ENCODE measurements around the gene TOP3B. TPM values are rescaled to one million over a fixed set of nuclear protein-coding genes. Genes with fewer than 3 reads are reported as not detected.

The TOP3B gene
- polyA plus RNA-seq, 3 donors, result 9.0 to 31.9 (median 9.5) TPM

- Mint-ChIP-seq H3K27me3 (ENCODE audit: low read depth in 3 of 3) (no peaks in the 10 kb centered on the region), H3K36me3 (peaks cover 51 to 71% of the 10 kb centered on the region in 2 donors), H3K4me1 (peaks cover 3% of the 10 kb centered on the region), H3K27ac (peak overlapping the region in 2 of 7 donors; percentile 32 to 63), H3K4me3 (no peak overlapping the region), H3K9me3 (no peaks in the 10 kb centered on the region)
- H3K9me3 ChIP-seq (replicated peaks in 1 of 2; ENCODE audit: control insufficient read depth in 1 of 2, insufficient read depth in 1 of 2, low read length in 2 of 2), result no peaks in the 10 kb centered on the region
- no peak overlapping the region for H3K27ac ChIP-seq (ENCODE audit: low read depth in 1 of 2, low read length in 2 of 2)
- H3K4me3 ChIP-seq (replicated peaks in 1 of 3; ENCODE audit: low read depth in 2 of 3, low read length in 3 of 3), result no peak overlapping the region
- no peaks in the 10 kb centered on the region for H3K27me3 ChIP-seq (ENCODE audit: control insufficient read depth in 2 of 2, insufficient read depth in 2 of 2, low read length in 2 of 2)
- no peak for TF ChIP-seq CTCF (IDR thresholded peaks at IDR 0.05)
- H3K9ac ChIP-seq (ENCODE audit: insufficient read depth, low read length, poor library complexity, severe bottlenecking), result no peak overlapping the region
- no peaks in the 10 kb centered on the region for H3K4me1 ChIP-seq (ENCODE audit: control insufficient read depth in 1 of 2, insufficient read depth in 2 of 2, low read length in 2 of 2)
- H3K79me2 ChIP-seq (ENCODE audit: insufficient read depth, low read length), result no peaks in the 10 kb centered on the region
- 95% methylated on average over 24 of the region's 24 CpGs for WGBS (ENCODE audit: insufficient coverage)
- peaks cover 70 to 77% of the 10 kb centered on the region in 2 donors for H3K36me3 ChIP-seq (replicated peaks in 1 of 2; ENCODE audit: control insufficient read depth in 1 of 2, insufficient read depth in 2 of 2, low read length in 2 of 2)
- H4K20me1 ChIP-seq (ENCODE audit: insufficient read depth, low read length), result no peaks in the 10 kb centered on the region
- intact Hi-C loops (cut with micrococcal nuclease), result no loop called here
- H2AFZ ChIP-seq (ENCODE audit: insufficient read depth, low read depth, low read length, poor library complexity, severe bottlenecking), result no peak overlapping the region
- no peak overlapping the region for H3K4me2 ChIP-seq (replicated peaks; ENCODE audit: extremely low read depth, low read length, poor library complexity, severe bottlenecking)
- no peak for DNase-seq
These were observed 22.1 kb downstream of the TOP3B start for GRCh38 chr22:21960200-21961126.

- H3K36me3 ChIP-seq (replicated peaks in 1 of 2; ENCODE audit: control insufficient read depth in 1 of 2, insufficient read depth in 2 of 2, low read length in 2 of 2), result peaks cover 61 to 67% of the 10 kb centered on the region in 2 donors
- no peak overlapping the region for H3K4me3 Mint-ChIP-seq
These were observed 23.1 kb downstream of the TOP3B start for GRCh38 chr22:21959274-21960074.

More at GRCh38 chr22:21959274-21960074, 23.1 kb downstream of the TOP3B start:
- H3K27me3 Mint-ChIP-seq (ENCODE audit: low read depth in 3 of 3), result no peaks in the 10 kb centered on the region
- Histone ChIP-seq H2AFZ (ENCODE audit: insufficient read depth, low read depth, low read length, poor library complexity, severe bottlenecking) (no peak overlapping the region), H3K9me3 (replicated peaks in 1 of 2; ENCODE audit: control insufficient read depth in 1 of 2, insufficient read depth in 1 of 2, low read length in 2 of 2) (no peaks in the 10 kb centered on the region), H3K27me3 (ENCODE audit: control insufficient read depth in 2 of 2, insufficient read depth in 2 of 2, low read length in 2 of 2) (no peaks in the 10 kb centered on the region), H4K20me1 (ENCODE audit: insufficient read depth, low read length) (no peaks in the 10 kb centered on the region), H3K27ac (ENCODE audit: low read depth in 1 of 2, low read length in 2 of 2) (peak overlapping the region in 1 of 2 donors; percentile 31), H3K4me1 (ENCODE audit: control insufficient read depth in 1 of 2, insufficient read depth in 2 of 2, low read length in 2 of 2) (no peaks in the 10 kb centered on the region), H3K9ac (ENCODE audit: insufficient read depth, low read length, poor library complexity, severe bottlenecking) (no peak overlapping the region), H3K4me2 (replicated peaks; ENCODE audit: extremely low read depth, low read length, poor library complexity, severe bottlenecking) (no peak overlapping the region), H3K79me2 (ENCODE audit: insufficient read depth, low read length) (no peaks in the 10 kb centered on the region), H3K4me3 (replicated peaks in 1 of 3; ENCODE audit: low read depth in 2 of 3, low read length in 3 of 3) (no peak overlapping the region)
- no peaks in the 10 kb centered on the region for H3K9me3 Mint-ChIP-seq
- WGBS (ENCODE audit: insufficient coverage), result 79% methylated on average over 17 of the region's 18 CpGs
- peaks cover 42 to 61% of the 10 kb centered on the region in 2 donors for H3K36me3 Mint-ChIP-seq
- no peak for DNase-seq
- intact Hi-C loops (cut with micrococcal nuclease), result no loop called here
- peaks cover 3% of the 10 kb centered on the region for H3K4me1 Mint-ChIP-seq
- peak overlapping the region in 4 of 7 donors; percentile 35 to 64 (median 45) for H3K27ac Mint-ChIP-seq
- TF ChIP-seq CTCF (IDR thresholded peaks at IDR 0.05), result no peak
